KOPT-K1 (cell line): Measurements from ENCODE around the gene AFF3.

Experiments
- H3K27ac ChIP-seq: fragments of 200-600 bp; sonication (generic); 2 replicates; pipeline ENCODE4 v1.5.1; 2016; ENCODE audit warnings: antibody characterized with exemption, mild to moderate bottlenecking, low read depth, low read length; ENCODE audit not compliant: poor library complexity, severe bottlenecking
- H3K36me3 ChIP-seq: fragments of 200-600 bp; sonication (generic); 2 replicates; pipeline ENCODE4 v1.5.1; 2017; ENCODE audit warnings: antibody characterized with exemption, mild to moderate bottlenecking, low read length, moderate library complexity; ENCODE audit not compliant: insufficient read depth
- H3K9me3 ChIP-seq: fragments of 200-600 bp; sonication (generic); 2 replicates; pipeline ENCODE4 v1.5.1; 2017; ENCODE audit warnings: antibody characterized with exemption, low read length, mild to moderate bottlenecking; ENCODE audit not compliant: insufficient read depth, poor library complexity, severe bottlenecking

AFF3 gene, protein sequence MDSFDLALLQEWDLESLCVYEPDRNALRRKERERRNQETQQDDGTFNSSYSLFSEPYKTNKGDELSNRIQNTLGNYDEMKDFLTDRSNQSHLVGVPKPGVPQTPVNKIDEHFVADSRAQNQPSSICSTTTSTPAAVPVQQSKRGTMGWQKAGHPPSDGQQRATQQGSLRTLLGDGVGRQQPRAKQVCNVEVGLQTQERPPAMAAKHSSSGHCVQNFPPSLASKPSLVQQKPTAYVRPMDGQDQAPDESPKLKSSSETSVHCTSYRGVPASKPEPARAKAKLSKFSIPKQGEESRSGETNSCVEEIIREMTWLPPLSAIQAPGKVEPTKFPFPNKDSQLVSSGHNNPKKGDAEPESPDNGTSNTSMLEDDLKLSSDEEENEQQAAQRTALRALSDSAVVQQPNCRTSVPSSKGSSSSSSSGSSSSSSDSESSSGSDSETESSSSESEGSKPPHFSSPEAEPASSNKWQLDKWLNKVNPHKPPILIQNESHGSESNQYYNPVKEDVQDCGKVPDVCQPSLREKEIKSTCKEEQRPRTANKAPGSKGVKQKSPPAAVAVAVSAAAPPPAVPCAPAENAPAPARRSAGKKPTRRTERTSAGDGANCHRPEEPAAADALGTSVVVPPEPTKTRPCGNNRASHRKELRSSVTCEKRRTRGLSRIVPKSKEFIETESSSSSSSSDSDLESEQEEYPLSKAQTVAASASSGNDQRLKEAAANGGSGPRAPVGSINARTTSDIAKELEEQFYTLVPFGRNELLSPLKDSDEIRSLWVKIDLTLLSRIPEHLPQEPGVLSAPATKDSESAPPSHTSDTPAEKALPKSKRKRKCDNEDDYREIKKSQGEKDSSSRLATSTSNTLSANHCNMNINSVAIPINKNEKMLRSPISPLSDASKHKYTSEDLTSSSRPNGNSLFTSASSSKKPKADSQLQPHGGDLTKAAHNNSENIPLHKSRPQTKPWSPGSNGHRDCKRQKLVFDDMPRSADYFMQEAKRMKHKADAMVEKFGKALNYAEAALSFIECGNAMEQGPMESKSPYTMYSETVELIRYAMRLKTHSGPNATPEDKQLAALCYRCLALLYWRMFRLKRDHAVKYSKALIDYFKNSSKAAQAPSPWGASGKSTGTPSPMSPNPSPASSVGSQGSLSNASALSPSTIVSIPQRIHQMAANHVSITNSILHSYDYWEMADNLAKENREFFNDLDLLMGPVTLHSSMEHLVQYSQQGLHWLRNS (N-terminal part only)

DNA sequence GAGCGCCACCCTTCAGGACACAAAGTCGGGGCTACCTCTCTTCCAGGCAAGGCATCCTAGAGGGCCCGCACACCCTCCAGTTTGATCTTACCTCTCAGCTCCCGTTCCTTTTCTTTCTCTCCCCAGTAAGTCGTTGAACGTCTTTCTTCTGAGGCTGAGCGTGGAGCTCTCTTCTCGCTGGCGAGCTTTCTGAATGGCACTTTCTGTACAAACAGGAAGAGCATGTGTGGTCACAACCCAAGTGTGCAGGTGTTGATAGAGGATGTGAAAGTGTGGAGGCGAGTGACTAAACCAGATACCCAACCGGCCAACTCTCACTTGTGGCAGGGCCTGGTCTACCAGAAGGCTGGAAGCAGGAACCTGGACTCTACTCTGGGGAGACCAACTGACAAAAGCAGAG is at the start of gene AFF3:
TSS of gene AFF3 (minus strand) at position 198 of the 400 bp plus-strand sequence. CDS start 38,136 bp downstream, outside the sequence.
- H3K27ac ChIP-seq = peak within 1 kb of the TSS; percentile 97

DNA sequence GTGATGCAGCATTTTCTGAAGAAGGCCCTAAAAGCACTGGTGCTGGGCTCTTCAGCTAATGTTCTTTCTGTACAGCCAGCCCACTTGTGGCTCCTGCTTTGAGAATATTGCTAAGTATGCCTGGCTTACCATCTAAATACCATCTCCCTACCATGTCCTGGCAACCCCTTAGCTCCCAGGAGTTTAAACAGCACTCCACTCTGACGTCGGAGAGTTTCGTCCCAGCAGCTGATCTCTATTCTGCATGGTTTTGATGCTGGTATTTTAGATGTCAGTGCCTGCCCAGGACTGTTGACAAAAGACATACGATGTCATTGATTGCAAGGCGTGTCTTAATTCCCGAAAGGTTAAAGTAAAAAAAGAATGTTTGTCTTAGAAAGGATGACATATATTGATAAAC is 47.0 kb upstream of the AFF3 start:
- H3K27ac ChIP-seq = no peak overlapping the region
- H3K36me3 ChIP-seq = no peaks in the 10 kb centered on the region
- no peaks in the 10 kb centered on the region for H3K9me3 ChIP-seq

More for the DNA sequence above, at the start of gene AFF3:
- Histone ChIP-seq H3K9me3 (no peaks in the 10 kb centered on the region), H3K36me3 (0 out of 2 replicates have a peak, but pooled peaks cover 1% of the 10 kb centered on the region)

DNA sequence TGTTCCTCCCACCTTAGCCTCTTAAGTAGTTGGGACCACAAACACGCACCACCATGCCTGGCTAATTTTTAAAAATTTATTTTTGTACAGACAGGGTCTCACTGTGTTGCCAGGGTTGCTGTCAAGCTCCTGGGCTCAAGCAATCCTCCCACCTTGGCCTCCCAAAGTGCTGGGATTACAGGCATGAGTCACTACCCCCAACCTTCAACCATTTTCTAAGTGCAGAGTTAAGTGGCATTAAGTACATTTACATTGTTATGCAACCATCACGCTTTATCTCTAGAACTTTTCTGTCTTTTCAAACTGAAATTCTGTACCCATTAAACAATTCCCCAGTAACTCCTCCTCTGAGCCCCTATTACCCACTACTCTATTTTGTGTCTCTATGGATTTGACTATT is 45.9 kb upstream of the AFF3 start:
- Histone ChIP-seq H3K9me3 (no peaks in the 10 kb centered on the region), H3K27ac (no peak overlapping the region), H3K36me3 (no peaks in the 10 kb centered on the region)

DNA sequence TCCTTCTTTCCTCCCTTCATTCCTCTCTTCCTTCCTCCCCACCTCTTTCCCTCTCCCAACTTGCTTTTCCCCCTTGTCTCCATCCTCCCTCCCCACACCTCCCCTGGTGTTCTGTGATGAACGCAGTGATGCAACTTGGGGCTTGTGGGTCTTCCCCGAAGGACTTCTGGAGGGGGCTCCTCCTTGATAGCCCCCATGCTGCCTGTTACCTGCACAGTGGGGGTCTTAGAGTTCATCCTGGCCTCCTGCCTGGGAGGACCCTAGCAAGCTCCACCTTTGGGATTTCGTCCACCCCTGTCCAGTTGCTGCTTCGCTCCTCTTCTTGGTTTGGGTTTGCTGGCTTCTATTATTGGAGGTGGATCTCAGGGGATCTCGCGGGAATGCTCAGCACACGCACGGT is 43.7 kb upstream of the AFF3 start:
- H3K9me3 ChIP-seq = no peaks in the 10 kb centered on the region
- no peak overlapping the region for H3K27ac ChIP-seq
- H3K36me3 ChIP-seq = no peaks in the 10 kb centered on the region

DNA sequence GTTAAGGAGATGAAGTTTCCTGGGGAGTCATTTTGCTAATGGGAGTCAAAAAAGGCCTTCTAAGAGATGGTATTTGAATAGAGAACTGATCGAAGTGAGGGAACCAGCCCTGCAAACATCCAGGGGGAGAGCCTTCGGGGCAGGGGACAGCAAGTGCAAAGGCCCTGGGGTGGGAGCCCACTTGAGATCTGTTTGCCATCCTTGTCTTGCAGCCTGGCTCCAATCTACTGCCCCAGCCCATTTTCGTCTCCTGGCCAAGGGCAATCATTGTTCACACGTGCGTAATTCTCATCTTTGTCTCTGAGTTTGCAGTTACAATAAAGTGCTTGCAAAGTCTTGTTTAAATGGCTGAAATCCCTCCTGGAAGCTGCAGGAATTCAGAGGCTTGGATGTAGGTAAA is 43.1 kb upstream of the AFF3 start:
- no peak overlapping the region for H3K27ac ChIP-seq
- H3K36me3 ChIP-seq = no peaks in the 10 kb centered on the region
- H3K9me3 ChIP-seq = no peaks in the 10 kb centered on the region

DNA sequence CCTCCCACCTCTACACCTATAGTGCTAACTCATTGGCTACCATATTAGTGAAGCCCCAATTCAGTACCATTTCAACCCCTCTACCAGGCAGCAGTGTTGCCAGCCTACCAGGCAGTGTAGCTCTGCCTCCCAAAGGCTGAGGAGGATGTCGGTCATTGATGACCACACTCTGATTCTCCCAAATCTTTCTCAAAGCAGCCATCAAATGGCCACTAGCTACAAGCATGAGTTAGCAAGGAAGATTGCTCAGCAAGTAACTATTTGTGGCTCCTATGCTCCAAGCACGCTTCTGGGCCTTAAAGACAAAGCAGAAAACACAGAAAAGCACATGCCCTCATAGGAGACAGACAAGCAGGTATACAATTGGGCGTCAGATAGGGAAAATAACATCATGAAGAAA is 42.7 kb upstream of the AFF3 start:
- Histone ChIP-seq H3K9me3 (no peaks in the 10 kb centered on the region), H3K36me3 (no peaks in the 10 kb centered on the region), H3K27ac (no peak overlapping the region)

DNA sequence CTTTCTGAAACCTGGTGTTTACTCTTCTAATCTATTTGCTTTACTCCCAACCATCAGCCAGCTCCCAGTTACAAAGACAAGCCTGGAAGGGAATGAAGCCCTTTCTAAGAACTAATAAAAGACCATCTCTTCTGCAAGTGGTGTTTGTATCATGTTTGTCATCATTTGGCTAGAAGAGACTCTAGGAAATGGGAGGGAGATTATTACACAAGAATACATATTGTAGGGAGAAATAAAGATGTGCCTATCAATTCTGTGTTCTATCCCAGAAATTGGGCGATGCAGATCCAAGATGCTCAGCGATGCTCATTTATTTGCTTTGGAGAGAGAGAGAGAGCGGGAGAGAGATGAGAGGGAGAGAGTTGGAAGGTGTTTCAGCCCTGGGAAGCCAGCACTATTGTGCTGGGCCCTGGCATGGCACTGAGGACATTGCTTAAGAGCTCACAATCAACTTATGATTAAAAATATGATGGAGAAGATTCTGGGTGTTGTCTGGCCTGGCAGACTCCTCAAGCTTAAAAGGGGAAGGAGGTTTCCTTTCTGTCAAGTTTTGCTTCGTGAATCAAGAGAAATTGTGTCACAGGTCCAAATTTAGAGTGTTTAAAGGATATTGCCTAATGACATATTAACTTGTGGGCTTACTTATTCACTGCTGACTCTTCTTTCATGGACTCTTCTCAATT is 41.8 kb upstream of the AFF3 start:
- H3K27ac ChIP-seq = no peak overlapping the region
- H3K9me3 ChIP-seq = no peaks in the 10 kb centered on the region
- no peaks in the 10 kb centered on the region for H3K36me3 ChIP-seq

DNA sequence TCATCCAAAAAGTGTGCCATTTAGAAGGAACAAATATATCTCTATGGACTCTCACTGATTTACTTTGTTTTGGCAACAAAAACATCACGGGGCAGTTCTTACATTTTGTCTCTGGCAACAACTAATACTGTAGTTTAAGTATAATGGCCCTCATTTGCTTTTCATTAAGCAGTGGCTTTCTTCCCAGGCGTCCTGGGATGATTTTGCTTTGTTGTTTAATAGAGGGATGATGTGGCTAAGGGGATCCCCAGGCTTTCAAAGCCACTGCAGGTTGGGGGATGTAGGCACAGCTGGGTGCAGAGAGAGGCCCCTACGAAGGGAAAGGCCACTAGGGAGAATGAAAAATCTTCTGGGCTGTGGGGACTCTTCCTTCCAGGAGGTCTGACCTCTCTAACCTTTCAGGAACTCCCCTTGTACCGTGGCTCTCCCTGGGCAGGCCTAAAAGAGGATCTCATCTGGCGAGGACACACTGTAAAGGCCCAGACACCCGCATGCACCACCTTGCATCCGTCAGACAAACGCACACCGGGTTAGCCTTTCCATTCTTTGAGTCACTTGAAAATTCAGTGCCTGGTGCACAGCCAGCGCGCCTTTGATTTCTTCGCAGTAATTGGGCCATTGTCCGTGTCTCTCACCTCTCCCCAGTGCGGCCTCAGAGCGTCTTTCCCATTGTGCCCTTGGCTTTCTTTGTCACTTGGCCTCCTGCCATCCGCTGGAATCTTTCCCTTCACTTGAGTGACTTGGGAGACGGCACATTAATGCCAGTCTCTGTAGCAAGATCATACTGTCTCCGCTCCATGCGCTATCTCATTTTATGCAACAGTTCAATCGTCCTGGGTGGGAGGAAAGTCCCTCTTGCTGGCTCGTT is 40.3 kb upstream of the AFF3 start:
- no peaks in the 10 kb centered on the region for H3K9me3 ChIP-seq
- no peaks in the 10 kb centered on the region for H3K36me3 ChIP-seq
- no peak overlapping the region for H3K27ac ChIP-seq

DNA sequence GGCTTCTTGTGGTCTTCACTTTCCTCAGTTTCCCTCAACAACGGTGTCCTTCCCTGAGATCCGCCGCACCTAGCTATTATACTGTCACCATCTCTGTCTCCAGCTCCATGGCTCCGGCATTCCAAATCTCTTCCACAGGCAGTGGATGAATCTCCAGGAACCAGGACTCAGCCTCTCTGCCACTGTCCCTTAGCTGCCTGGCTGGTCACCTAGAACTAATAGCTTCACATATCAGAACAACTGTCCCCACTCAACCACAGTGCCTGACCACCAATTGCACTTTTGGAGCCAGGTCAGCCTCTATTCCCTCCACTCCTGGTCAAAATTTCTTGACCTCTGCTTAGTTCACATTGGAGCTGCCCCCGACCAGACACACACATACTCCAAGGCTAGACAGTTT is 38.1 kb upstream of the AFF3 start:
- Histone ChIP-seq H3K9me3 (no peaks in the 10 kb centered on the region), H3K27ac (no peak overlapping the region), H3K36me3 (no peaks in the 10 kb centered on the region)

DNA sequence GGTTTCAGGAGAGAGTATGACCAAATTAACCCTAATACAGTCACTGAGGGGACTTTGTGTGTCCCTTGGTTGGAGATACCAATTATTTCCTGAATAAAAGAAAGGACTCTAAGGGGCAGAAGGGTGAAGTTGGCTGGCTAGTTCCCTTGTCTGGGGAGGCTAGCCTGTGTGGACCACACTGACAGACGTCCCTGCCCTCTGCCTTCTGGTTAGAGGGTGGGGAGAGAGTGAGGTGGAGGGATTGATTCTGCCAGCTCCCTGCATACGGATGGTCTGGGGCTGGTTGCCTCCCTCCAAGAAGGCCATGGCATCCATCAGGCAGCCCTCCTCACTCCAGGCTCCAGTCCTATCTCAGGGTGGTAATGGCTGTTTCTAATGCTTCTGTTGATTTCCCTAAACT is 37.4 kb upstream of the AFF3 start:
- H3K36me3 ChIP-seq = no peaks in the 10 kb centered on the region
- no peak overlapping the region for H3K27ac ChIP-seq
- no peaks in the 10 kb centered on the region for H3K9me3 ChIP-seq

DNA sequence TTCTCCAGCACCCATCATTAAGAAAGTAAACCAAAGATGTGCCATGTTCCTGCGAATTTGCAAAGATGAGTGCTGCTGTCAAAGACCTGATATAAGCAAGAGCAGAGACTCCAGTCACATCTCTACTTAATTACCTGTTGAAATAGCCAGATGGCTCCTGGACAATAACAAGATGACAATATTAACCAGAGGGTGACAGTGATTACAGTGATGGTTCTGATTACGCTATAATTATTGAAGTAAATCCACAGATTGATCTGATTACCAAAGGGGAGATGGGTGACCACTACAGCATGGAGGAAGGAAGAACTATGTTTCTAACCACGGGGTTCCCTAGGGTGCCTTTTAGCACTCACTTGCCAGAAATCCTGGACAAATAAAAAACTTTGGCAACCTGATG is 36.5 kb upstream of the AFF3 start:
- H3K9me3 ChIP-seq = no peaks in the 10 kb centered on the region
- H3K27ac ChIP-seq = no peak overlapping the region
- no peaks in the 10 kb centered on the region for H3K36me3 ChIP-seq

DNA sequence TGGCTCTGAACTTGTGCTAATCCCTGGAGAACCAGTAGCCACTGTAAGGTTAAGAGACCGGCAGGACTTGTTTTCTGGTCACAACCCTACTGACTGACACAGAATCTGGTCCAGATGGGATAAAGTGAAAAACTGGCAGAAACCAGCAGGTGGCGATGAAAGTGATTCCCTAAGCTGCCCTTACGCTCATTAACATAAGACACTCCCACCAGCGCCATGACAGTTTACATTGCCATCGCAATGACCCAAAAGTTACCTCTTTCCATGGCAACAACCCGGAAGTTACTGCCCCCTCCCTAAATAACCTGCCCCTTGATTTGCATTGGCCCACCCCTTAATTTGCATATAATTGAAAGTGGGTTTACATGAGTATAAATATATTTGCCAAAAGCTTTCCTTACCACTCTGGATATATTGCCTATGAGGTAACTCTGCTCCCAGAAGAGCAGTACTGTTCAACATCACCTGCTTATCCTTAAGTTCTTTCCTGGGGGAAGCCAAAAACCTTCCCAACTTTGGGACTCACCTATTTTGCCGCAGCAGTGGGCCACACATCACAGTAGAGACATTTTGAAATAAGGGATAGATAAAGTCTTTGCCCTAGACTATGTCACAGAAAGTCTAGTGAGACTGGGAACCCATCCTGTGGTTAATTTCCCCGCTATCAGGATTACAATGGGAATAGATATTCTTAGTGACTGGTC is 35.8 kb upstream of the AFF3 start:
- H3K27ac ChIP-seq = no peak overlapping the region

DNA sequence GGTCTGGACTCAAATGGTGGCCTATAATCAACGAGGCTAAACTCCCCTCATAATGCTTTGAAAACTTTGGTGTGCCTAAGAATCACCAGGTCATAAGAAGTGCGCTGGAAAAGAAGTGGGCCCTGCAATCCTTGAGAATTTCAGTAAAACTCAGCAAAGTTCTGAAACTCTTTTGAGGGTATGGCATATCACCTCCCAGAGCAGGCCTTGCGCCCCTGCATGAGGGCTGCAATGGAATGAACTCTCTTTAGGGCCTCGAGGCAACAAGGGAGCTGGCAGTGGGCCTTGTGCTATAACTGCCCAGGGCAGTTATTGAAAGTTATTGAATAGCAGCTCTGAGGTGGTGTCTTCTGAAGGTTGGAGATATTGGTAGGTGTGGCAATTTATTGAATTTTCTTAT is 34.5 kb upstream of the AFF3 start:
- Histone ChIP-seq H3K9me3 (no peaks in the 10 kb centered on the region), H3K27ac (no peak overlapping the region), H3K36me3 (no peaks in the 10 kb centered on the region)

More for the DNA sequence above, 35.8 kb upstream of the AFF3 start:
- Histone ChIP-seq H3K9me3 (no peaks in the 10 kb centered on the region), H3K36me3 (no peaks in the 10 kb centered on the region)
